ENCODE results near the gene MAEA.

DNA sequence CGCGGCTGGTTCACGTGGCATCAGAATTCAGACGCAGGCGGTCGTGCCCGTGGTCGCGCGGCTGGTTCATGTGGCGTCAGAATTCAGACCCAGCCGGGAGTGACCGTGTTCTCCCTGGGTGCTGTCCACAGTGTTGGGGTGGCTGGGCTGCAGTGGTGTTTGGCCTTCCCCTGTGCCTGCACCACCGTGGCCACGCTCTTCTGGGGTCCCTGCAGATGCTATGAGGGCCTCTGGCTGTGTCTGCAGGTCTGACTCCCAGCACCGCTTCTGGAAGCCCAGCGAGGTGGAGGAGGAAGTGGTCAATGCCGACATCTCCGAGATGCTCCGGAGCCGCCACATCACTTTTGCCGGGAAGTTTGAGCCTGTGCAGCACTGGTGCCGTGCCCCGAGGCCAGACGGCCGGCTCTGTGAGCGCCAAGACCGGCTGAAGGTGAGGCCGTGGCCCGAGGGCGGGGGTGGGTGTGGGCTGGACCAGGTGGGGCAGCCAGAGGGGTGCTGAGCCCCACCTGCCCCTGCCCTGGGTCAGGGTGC is 90.2 kb downstream of the MAEA start:
- TF ChIP-seq, protein P1, sequence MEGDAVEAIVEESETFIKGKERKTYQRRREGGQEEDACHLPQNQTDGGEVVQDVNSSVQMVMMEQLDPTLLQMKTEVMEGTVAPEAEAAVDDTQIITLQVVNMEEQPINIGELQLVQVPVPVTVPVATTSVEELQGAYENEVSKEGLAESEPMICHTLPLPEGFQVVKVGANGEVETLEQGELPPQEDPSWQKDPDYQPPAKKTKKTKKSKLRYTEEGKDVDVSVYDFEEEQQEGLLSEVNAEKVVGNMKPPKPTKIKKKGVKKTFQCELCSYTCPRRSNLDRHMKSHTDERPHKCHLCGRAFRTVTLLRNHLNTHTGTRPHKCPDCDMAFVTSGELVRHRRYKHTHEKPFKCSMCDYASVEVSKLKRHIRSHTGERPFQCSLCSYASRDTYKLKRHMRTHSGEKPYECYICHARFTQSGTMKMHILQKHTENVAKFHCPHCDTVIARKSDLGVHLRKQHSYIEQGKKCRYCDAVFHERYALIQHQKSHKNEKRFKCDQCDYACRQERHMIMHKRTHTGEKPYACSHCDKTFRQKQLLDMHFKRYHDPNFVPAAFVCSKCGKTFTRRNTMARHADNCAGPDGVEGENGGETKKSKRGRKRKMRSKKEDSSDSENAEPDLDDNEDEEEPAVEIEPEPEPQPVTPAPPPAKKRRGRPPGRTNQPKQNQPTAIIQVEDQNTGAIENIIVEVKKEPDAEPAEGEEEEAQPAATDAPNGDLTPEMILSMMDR (IDR thresholded peaks at IDR 0.05; ENCODE audit: low read depth, low read length, missing input control) = no peak
- TF ChIP-seq FOXA1 (IDR thresholded peaks at IDR 0.05) = no peak

Measured in liver (tissue), 2 donors.